HUES6 (cell line): ENCODE results near the gene LRP2.
"Not testable (repeated sequence)": the region's sequence is repeated elsewhere in the genome, so short reads cannot be mapped to it uniquely, and the experiment has no call there.

Source experiments
- H3K27ac ChIP-seq: 2 replicates; pipeline ENCODE4 v1.7.0; 2013; ENCODE audit warnings: low read depth, mild to moderate bottlenecking, low read length, inconsistent platforms
- H3K27me3 ChIP-seq: 2 replicates; pipeline ENCODE4 v1.6.1; 2013; ENCODE audit warnings: low read length; ENCODE audit not compliant: control insufficient read depth, insufficient read depth
- H3K36me3 ChIP-seq: 2 replicates; pipeline ENCODE4 v1.6.1; 2013; ENCODE audit warnings: low read length; ENCODE audit not compliant: control insufficient read depth, insufficient read depth
- H3K4me1 ChIP-seq: 2 replicates; pipeline ENCODE4 v1.6.1; 2013; ENCODE audit warnings: low read length; ENCODE audit not compliant: control insufficient read depth, insufficient read depth
- H3K4me3 ChIP-seq: 2 replicates; pipeline ENCODE4 v1.5.1; 2013; ENCODE audit warnings: low read depth, low read length
- H3K9ac ChIP-seq: one replicate; pipeline ENCODE4 v1.6.1; 2013; ENCODE audit warnings: mild to moderate bottlenecking, low read length
- H3K9me3 ChIP-seq: 2 replicates; pipeline ENCODE4 v1.6.1; 2013; ENCODE audit warnings: low read depth, low read length; ENCODE audit not compliant: control insufficient read depth, insufficient read depth

LRP2 gene

GRCh38 chr2:169139993-169140767 is 222.2 kb downstream of the LRP2 start:
- Histone ChIP-seq H3K36me3 (no peaks in the 10 kb centered on the region), H3K4me3 (no peak overlapping the region), H3K4me1 (peaks cover 35% of the 10 kb centered on the region), H3K27me3 (no peaks in the 10 kb centered on the region), H3K9ac (no peak overlapping the region), H3K27ac (no peak overlapping the region), H3K9me3 (no peaks in the 10 kb centered on the region)

- no peaks in the 10 kb centered on the region for H3K27me3 ChIP-seq
- H3K27ac ChIP-seq: no peak overlapping the region
- H3K4me1 ChIP-seq: peaks cover 39% of the 10 kb centered on the region
- H3K4me3 ChIP-seq: no peak overlapping the region
- H3K9me3 ChIP-seq: no peaks in the 10 kb centered on the region
- H3K9ac ChIP-seq: no peak overlapping the region
- H3K36me3 ChIP-seq: no peaks in the 10 kb centered on the region
Observed at GRCh38 chr2:169139145-169139544, 223.2 kb downstream of the LRP2 start.

- Histone ChIP-seq H3K4me3 (no peak overlapping the region), H3K9ac (no peak overlapping the region), H3K36me3 (no peaks in the 10 kb centered on the region), H3K27ac (no peak overlapping the region; the same call in 1 of the 2 replicates), H3K9me3 (no peaks in the 10 kb centered on the region), H3K27me3 (no peaks in the 10 kb centered on the region), H3K4me1 (peaks cover 39% of the 10 kb centered on the region)
Observed at GRCh38 chr2:169137924-169138323, 224.4 kb downstream of the LRP2 start.

DNA sequence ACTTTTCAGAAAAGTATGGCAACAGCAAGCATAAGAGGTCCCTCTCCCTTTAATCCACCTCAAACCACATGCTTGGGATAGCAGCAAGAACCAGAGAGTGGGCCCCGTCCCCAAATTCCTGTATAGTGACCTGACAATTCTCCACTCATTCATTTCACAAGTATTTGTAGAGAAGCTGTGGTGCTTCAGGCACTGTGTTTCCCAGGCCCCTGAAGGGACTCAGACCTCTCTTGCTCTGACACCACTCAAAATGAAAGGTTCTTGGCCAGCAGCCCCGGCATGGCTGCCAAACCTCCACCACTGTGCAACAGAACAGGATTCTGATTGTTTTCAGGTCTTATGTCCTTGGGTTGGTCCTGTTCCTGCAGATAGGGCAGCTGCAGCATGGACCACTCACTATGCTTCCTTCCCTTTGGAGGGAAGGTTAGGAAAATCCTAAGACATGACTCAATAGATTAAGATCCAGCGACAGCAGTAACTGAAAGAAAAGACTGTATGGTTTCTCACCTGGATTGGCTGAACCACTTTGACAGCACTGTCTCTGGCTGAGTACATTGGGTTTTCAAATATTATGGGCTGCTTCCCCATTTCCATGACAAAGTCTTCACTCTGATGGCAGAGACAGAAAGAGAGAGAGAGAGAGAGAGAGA is 225.3 kb downstream of the LRP2 start:
- H3K36me3 ChIP-seq: no peaks in the 10 kb centered on the region
- no peak overlapping the region for H3K4me3 ChIP-seq
- peak overlapping the region; percentile 51 for H3K9ac ChIP-seq
- peaks cover 39% of the 10 kb centered on the region for H3K4me1 ChIP-seq
- peak overlapping the region; percentile 63; the same call in 1 of the 2 replicates for H3K27ac ChIP-seq
- no peaks in the 10 kb centered on the region for H3K9me3 ChIP-seq
- no peaks in the 10 kb centered on the region for H3K27me3 ChIP-seq

DNA sequence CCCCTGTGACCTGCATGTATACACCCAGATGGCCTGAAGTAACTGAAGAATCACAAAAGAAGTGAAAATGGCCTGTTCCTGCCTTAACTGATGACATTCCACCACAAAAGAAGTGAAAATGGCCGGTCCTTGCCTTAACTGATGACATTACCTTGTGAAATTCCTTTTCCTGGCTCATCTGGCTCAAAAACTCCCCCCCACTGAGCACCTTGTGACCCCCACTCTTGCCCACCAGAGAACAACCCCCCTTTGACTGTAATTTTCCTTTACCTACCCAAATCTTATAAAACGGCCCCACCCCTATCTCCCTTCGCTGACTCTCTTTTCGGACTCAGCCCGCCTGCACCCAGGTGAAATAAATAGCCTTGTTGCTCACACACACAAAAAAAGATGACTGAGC is 225.9 kb downstream of the LRP2 start:
- H3K36me3 ChIP-seq, H3K27me3 ChIP-seq: not testable (repeated sequence)

GRCh38 chr2:169134272-169134671 is 228.1 kb downstream of the LRP2 start:
- not testable (repeated sequence) for H3K9ac ChIP-seq, H3K27ac ChIP-seq, H3K27me3 ChIP-seq, H3K9me3 ChIP-seq, H3K4me3 ChIP-seq, H3K36me3 ChIP-seq
- H3K4me1 ChIP-seq: peaks cover 21% of the 10 kb centered on the region

More for the DNA sequence above, 225.9 kb downstream of the LRP2 start:
- H3K4me1 ChIP-seq: peaks cover 39% of the 10 kb centered on the region
- H3K9ac ChIP-seq: peak overlapping the region; percentile 51
- not testable (repeated sequence) for H3K4me3 ChIP-seq, H3K9me3 ChIP-seq
- H3K27ac ChIP-seq: peak overlapping the region; percentile 63; the same call in 1 of the 2 replicates

- H3K4me1 ChIP-seq: peaks cover 6% of the 10 kb centered on the region; the same call in 1 of the 2 replicates
- no peak overlapping the region for H3K9ac ChIP-seq
Observed at GRCh38 chr2:169131587-169132512, 230.5 kb downstream of the LRP2 start.

GRCh38 chr2:169129703-169130243 is 232.6 kb downstream of the LRP2 start:
- H3K27ac ChIP-seq: no peak overlapping the region
- H3K36me3 ChIP-seq: no peaks in the 10 kb centered on the region
- no peak overlapping the region for H3K4me3 ChIP-seq
- H3K4me1 ChIP-seq: peaks cover 3% of the 10 kb centered on the region; the same call in 1 of the 2 replicates
- H3K9ac ChIP-seq: no peak overlapping the region
- no peaks in the 10 kb centered on the region for H3K9me3 ChIP-seq
- no peaks in the 10 kb centered on the region for H3K27me3 ChIP-seq

More at GRCh38 chr2:169131587-169132512, 230.5 kb downstream of the LRP2 start:
- H3K4me3 ChIP-seq: no peak overlapping the region
- H3K27ac ChIP-seq: no peak overlapping the region
- no peaks in the 10 kb centered on the region for H3K9me3 ChIP-seq
- no peaks in the 10 kb centered on the region for H3K36me3 ChIP-seq
- no peaks in the 10 kb centered on the region for H3K27me3 ChIP-seq

- H3K36me3 ChIP-seq: no peaks in the 10 kb centered on the region
- no peak overlapping the region for H3K4me3 ChIP-seq
- H3K27me3 ChIP-seq: no peaks in the 10 kb centered on the region
- H3K27ac ChIP-seq: no peak overlapping the region
- H3K9me3 ChIP-seq: no peaks in the 10 kb centered on the region
- no peaks in the 10 kb centered on the region for H3K4me1 ChIP-seq
- no peak overlapping the region for H3K9ac ChIP-seq
Observed at GRCh38 chr2:169119851-169120250, 242.5 kb downstream of the LRP2 start.

- no peaks in the 10 kb centered on the region for H3K4me1 ChIP-seq
- no peaks in the 10 kb centered on the region for H3K9me3 ChIP-seq
- H3K4me3 ChIP-seq: no peak overlapping the region
- no peak overlapping the region for H3K9ac ChIP-seq
- H3K36me3 ChIP-seq: no peaks in the 10 kb centered on the region
- no peaks in the 10 kb centered on the region for H3K27me3 ChIP-seq
- H3K27ac ChIP-seq: no peak overlapping the region
Observed at GRCh38 chr2:169119123-169119760, 243.1 kb downstream of the LRP2 start.
